ENCODE data around the gene SNX21. TPM values are rescaled to one million over a fixed set of nuclear protein-coding genes. Genes with fewer than 3 reads are reported as not detected.

SNX21 gene, protein sequence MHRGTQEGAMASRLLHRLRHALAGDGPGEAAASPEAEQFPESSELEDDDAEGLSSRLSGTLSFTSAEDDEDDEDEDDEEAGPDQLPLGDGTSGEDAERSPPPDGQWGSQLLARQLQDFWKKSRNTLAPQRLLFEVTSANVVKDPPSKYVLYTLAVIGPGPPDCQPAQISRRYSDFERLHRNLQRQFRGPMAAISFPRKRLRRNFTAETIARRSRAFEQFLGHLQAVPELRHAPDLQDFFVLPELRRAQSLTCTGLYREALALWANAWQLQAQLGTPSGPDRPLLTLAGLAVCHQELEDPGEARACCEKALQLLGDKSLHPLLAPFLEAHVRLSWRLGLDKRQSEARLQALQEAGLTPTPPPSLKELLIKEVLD
- total RNA-seq (100 to 1,000 TPM in 3 of 9 donors, 10 to 100 TPM in 6; 61.6 to 183 (median 97.5) TPM), polyA plus RNA-seq (10 to 100 TPM; 35.1 to 66.3 (median 43.9) TPM)
- long read RNA-seq, donor 1, partial matches to known transcripts, result 0 of 9 reads
- long read RNA-seq, donor 1, other reads (novel, unspliced or antisense), result 0 of 9 reads
- long read RNA-seq, donor 2, partial matches to known transcripts, result 0 of 2 reads
- long read RNA-seq, donor 2, other reads (novel, unspliced or antisense), result 0 of 2 reads
- long read RNA-seq, donor 3, partial matches to known transcripts, result 0 of 6 reads
- long read RNA-seq, donor 3, other reads (novel, unspliced or antisense), result 0 of 6 reads
- long read RNA-seq, donor 4, transcript SNX21-204 (3 exons, 1,824 nt), result major isoform, 8 of 31 reads
- long read RNA-seq, donor 4, transcript SNX21-212 (4 exons, 1,607 nt), result minor isoform, 6 of 31 reads
- long read RNA-seq, donor 4, partial matches to known transcripts, result 3 of 31 reads
- long read RNA-seq, donor 4, other reads (novel, unspliced or antisense), result 10 of 31 reads
- long read RNA-seq, donor 5, transcript SNX21-202 (3 exons, 3,106 nt), result minor isoform, 22 of 129 reads
- long read RNA-seq, donor 5, transcript SNX21-212 (4 exons, 1,607 nt), result minor isoform, 22 of 129 reads
- long read RNA-seq, donor 5, transcript SNX21-204 (3 exons, 1,824 nt), result major isoform, 32 of 129 reads
- long read RNA-seq, donor 5, partial matches to known transcripts, result 4 of 129 reads
- long read RNA-seq, donor 5, other reads (novel, unspliced or antisense), result 45 of 129 reads
- long read RNA-seq, donor 6, transcript SNX21-204 (3 exons, 1,824 nt), result major isoform, 8 of 18 reads
- long read RNA-seq, donor 6, transcript SNX21-202 (3 exons, 3,106 nt), result minor isoform, 5 of 18 reads
- long read RNA-seq, donor 6, partial matches to known transcripts, result 1 of 18 reads
- long read RNA-seq, donor 6, other reads (novel, unspliced or antisense), result 3 of 18 reads
- long read RNA-seq, donor 7, partial matches to known transcripts, result 7 of 16 reads
- long read RNA-seq, donor 7, other reads (novel, unspliced or antisense), result 0 of 16 reads
- long read RNA-seq, donor 8, partial matches to known transcripts, result 0 of 6 reads
- long read RNA-seq, donor 8, other reads (novel, unspliced or antisense), result 0 of 6 reads
- long read RNA-seq, donor 9, partial matches to known transcripts, result 13 of 48 reads
- long read RNA-seq, donor 9, other reads (novel, unspliced or antisense), result 30 of 48 reads
- long read RNA-seq, donor 10, partial matches to known transcripts, result 0 of 13 reads
- long read RNA-seq, donor 10, other reads (novel, unspliced or antisense), result 5 of 13 reads

DNA sequence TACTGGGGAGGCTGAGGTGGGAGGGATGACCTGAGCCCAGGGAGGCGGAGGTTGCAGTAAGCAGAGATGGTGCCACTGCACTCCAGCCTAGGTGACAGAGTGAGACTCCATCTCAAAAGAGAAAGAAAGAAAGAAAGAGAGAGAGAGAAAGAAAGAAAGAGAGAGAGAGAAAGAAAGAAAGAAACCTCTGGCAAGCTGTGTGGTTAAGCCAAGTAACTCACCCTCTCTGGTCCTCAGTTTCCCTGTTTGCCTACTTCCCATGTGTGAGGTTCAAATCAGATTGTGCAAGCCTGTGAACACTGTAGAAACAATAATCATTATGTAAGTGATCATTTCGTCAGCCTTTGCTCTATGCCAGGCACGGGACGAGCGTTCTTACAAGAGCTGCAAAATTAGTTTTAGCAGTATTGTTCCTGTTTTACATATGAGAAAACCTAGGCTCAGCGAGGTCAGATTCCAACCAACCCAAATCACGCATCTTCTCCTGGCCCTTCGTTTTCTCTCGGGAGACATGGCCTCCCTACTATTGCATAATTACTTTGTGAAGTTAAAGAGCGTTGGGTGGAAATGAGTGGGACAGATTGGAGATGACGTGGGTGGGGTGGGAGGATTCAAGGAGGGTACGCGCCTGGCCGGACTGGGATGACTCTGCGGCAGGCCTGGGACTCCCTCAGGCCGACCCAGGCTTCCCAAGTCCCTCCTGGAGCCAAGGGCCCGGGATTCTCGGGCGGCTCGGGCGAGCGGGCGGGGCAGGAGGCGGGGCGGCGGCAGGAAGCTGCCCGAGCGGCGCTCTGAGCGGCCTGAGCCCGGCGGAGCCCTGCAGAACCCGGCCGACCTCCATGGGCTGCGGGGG is at the start of gene SNX21:
Gene SNX21, plus strand, starts transcription at position 770 of the 853 bp plus-strand sequence. CDS start 121 bp downstream, outside the sequence.
- Histone ChIP-seq H3K4me1 (replicated peaks in 1 of 2) (peaks cover 31 to 36% of the 10 kb centered on the region in 2 donors), H3K27me3 (no peaks in the 10 kb centered on the region), H3K9me3 (replicated peaks in 1 of 3) (no peaks in the 10 kb centered on the region), H3K4me3 (peak within 1 kb of the TSS in 3 of 4 donors; percentile 48 to 79 (median 53)), H3K27ac (peak within 1 kb of the TSS; percentile 93 to 96 (median 95)), H3K36me3 (replicated peaks in 1 of 2) (peaks cover 0 to 3% of the 10 kb centered on the region in 2 donors)
- peak; percentile 56 to 82 for TF ChIP-seq POLR2A (IDR thresholded peaks at IDR 0.05)
- TF ChIP-seq, protein P1, sequence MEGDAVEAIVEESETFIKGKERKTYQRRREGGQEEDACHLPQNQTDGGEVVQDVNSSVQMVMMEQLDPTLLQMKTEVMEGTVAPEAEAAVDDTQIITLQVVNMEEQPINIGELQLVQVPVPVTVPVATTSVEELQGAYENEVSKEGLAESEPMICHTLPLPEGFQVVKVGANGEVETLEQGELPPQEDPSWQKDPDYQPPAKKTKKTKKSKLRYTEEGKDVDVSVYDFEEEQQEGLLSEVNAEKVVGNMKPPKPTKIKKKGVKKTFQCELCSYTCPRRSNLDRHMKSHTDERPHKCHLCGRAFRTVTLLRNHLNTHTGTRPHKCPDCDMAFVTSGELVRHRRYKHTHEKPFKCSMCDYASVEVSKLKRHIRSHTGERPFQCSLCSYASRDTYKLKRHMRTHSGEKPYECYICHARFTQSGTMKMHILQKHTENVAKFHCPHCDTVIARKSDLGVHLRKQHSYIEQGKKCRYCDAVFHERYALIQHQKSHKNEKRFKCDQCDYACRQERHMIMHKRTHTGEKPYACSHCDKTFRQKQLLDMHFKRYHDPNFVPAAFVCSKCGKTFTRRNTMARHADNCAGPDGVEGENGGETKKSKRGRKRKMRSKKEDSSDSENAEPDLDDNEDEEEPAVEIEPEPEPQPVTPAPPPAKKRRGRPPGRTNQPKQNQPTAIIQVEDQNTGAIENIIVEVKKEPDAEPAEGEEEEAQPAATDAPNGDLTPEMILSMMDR (IDR thresholded peaks at IDR 0.05), result no peak
- peak; percentile 84 to 94 (median 93) for DNase-seq
- intact Hi-C loops (cut with DNase I), result no loop called here
- 3 to 6% (median 4%) methylated on average over 14 to 35 of the region's 35 CpGs for WGBS, 4 donors

DNA sequence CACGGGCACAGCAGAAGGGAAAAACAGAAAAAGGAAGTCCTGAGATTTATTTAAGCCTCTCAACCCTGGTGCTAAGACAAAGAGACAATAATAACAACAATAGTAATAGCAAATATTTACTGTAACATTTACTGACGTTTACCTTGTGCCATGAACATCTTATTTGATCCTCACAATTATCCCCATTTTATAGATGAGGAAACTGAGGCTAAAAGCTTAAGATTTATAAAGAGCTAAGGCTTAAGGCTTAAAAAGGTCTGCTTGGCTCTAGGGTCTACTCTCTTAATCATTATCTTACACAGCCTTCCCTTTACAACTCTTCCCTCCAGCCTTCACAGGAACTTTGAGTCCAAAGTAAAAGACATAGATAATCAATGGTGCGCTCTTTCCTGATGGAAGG is 45.2 kb upstream of the SNX21 start:
- no peak overlapping the region for H3K4me3 ChIP-seq
- H3K4me1 ChIP-seq (replicated peaks in 1 of 2), result peaks cover 9% of the 10 kb centered on the region in 2 donors
- 51 to 64% (median 54%) methylated on average over 3 of the region's 3 CpGs for WGBS, 4 donors
- no peaks in the 10 kb centered on the region for H3K27me3 ChIP-seq
- H3K36me3 ChIP-seq (replicated peaks in 1 of 2), result no peaks in the 10 kb centered on the region
- no peak for DNase-seq
- TF ChIP-seq, protein P1 (IDR thresholded peaks at IDR 0.05), result no peak
- TF ChIP-seq POLR2A (IDR thresholded peaks at IDR 0.05), result no peak
- H3K27ac ChIP-seq, result no peak overlapping the region
- no peaks in the 10 kb centered on the region for H3K9me3 ChIP-seq (replicated peaks in 1 of 3)
- intact Hi-C loops (cut with DNase I), result no loop called here

DNA sequence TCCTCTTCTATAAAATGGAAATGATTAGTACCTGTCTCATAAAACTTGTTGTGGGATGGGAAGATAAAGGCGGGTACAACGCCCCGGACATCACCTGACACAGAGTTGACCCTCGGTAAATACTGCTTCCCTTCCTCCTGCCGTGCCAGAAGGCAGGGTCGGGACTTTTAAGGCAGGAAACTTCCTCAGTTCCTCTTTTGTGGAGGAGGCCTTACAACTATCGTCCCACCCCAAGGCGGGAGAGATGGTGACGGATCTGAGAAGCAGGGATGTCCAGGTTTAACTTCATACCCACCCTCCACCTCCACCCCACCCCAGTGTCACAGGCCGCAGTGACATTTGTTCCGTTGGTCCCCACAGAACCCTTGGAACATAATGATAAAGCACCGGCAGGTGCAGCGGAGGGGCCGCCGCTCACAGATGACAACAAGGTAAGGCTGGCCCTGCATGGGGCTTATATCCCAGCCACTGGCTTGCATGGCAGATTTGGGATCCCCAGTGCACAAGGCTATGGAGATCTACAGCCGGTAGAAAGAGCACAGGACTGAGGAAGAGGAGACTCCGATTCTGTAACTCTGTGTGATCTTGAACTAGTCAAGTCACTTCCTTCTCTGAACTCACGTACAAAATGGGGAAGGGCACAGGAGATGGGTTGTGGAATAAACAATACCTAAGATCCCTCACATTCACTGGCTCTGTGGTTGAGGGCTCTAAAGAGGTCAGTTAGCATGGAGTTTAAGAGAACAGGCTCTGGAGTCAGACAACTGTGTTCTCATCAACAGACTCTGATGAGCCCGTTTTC is 41.1 kb upstream of the SNX21 start:
- peak overlapping the region; percentile 43 to 88 (median 87) for H3K27ac ChIP-seq
- peak in 4 of 7 donors; percentile 16 to 63 (median 38) for DNase-seq
- 20 to 30% (median 24%) methylated on average over 12 to 19 of the region's 19 CpGs for WGBS, 4 donors
- intact Hi-C loops (cut with DNase I), result no loop called here
- TF ChIP-seq POLR2A (IDR thresholded peaks at IDR 0.05), result no peak
- TF ChIP-seq, protein P1 (IDR thresholded peaks at IDR 0.05), result no peak
- H3K4me1 ChIP-seq (replicated peaks in 1 of 2), result peaks cover 9% of the 10 kb centered on the region in 2 donors
- peaks cover 0 to 34% of the 10 kb centered on the region in 2 donors for H3K36me3 ChIP-seq (replicated peaks in 1 of 2)
- H3K9me3 ChIP-seq (replicated peaks in 1 of 3), result no peaks in the 10 kb centered on the region
- H3K27me3 ChIP-seq, result no peaks in the 10 kb centered on the region
- H3K4me3 ChIP-seq, result peak overlapping the region; percentile 64 to 90 (median 76)
